Body of pancreas (tissue), 4 donors: Measurements from ENCODE around the gene MYRIP. TPM values are rescaled to one million over a fixed set of nuclear protein-coding genes. Genes with fewer than 3 reads are reported as not detected.

Source experiments
- ATAC-seq: fragments of 150-250 bp; one replicate; pipeline ENCODE4 v1.9.1; 2016
- DNase-seq, 4 donors: peaks; one replicate each; pipeline ENCODE4 v3.0.0-alpha.2; 2019
- H3K27ac ChIP-seq, 4 donors: fragments of 200-600 bp; sonication (generic); 1 replicate in 3 of 4; 2 replicates in 1 of 4; pipeline versions ENCODE4 v1.5.1 to v1.6.1; 2016 to 2019; ENCODE audit warnings: mild to moderate bottlenecking in 1 of 4, mixed read lengths in 1 of 4, moderate library complexity in 1 of 4
- H3K27me3 ChIP-seq, 2 donors: fragments of 200-600 bp; sonication (generic); one replicate each; pipeline ENCODE4 v1.6.0; 2016; ENCODE audit warnings: mild to moderate bottlenecking in 1 of 2
- H3K36me3 ChIP-seq, 2 donors: fragments of 200-600 bp; sonication (generic); replicated peaks in 1 of 2; 2 replicates each; pipeline ENCODE4 v1.5.1; 2016; ENCODE audit warnings: low read depth in 2 of 2; ENCODE audit not compliant: insufficient read depth in 1 of 2
- H3K4me1 ChIP-seq: fragments of 200-600 bp; sonication (generic); one replicate; pipeline ENCODE4 v1.6.0; 2016
- H3K4me3 ChIP-seq, 2 donors: fragments of 200-600 bp; sonication (generic); 1 replicate in 1 of 2; 2 replicates in 1 of 2; pipeline ENCODE4 v1.5.1; 2016 to 2019
- H3K9me3 ChIP-seq, 3 donors: fragments of 200-600 bp; sonication (generic); 1 replicate in 2 of 3; 2 replicates in 1 of 3; pipeline ENCODE4 v1.5.1; 2016
- POLR2A ChIP-seq, 3 donors: fragments of 450-650 bp; IDR thresholded peaks; one replicate each; pipeline ENCODE4 v1.6.1; 2016; ENCODE audit warnings: antibody characterized with exemption in 3 of 3, mild to moderate bottlenecking in 2 of 3
- WGBS, 2 donors: methylation state at CpG; one replicate each; pipeline ENCODE4 v1.1.5; 2017; 5-methylcytosine and 5-hydroxymethylcytosine counted together
- intact Hi-C: fragments of 100-400 bp; cut with DNase I; formaldehyde crosslinking; loops from one replicate; pipeline ENCODE4 v1.15.1; 2023
- total RNA-seq, 2 donors: library from RNA; depleted of rRNA; stranded (reverse); fragments of >200 nt; gene quantifications; one replicate each; pipeline ENCODE4 v1.1.0, GENCODE V29; 2016
- TF ChIP-seq, protein P1 (sequence below), 7 experiments: fragments of 450-650 bp in 4 of 7; fragments of 200-600 bp in 3 of 7; sonication (generic) in 3 of 7; IDR thresholded peaks; one replicate each; pipeline ENCODE4 v1.5.1; 2016 to 2019; ENCODE audit warnings: antibody characterized with exemption in 7 of 7

The MYRIP gene
- total RNA-seq, 2 donors from 2014 or later: 5.2 to 12.5 TPM

DNA sequence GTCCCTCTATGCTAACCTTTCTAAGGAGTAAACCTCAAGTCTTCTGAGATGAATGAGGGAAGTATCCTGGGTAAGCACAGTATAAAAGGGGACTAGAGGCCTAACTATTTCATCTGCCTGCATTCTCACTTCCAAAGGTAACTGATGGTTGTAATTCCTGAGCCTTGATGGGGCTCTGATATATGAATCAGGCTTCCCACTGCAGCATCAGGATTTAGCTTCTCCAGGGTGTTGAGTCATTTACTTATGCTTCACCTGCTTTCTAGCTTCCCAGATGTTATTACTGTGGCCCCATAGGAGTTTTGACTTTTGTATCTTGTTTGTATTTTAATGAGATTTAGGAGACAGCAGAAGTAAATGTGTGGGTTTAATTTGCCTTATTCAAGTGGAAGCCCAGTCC is 292.8 kb downstream of the MYRIP start:
- Histone ChIP-seq H3K27me3 (no peaks in the 10 kb centered on the region), H3K27ac (no peak overlapping the region), H3K4me3 (no peak overlapping the region), H3K4me1 (peaks cover 7% of the 10 kb centered on the region), H3K9me3 (no peaks in the 10 kb centered on the region), H3K36me3 (no peaks in the 10 kb centered on the region)
- TF ChIP-seq, protein P1, sequence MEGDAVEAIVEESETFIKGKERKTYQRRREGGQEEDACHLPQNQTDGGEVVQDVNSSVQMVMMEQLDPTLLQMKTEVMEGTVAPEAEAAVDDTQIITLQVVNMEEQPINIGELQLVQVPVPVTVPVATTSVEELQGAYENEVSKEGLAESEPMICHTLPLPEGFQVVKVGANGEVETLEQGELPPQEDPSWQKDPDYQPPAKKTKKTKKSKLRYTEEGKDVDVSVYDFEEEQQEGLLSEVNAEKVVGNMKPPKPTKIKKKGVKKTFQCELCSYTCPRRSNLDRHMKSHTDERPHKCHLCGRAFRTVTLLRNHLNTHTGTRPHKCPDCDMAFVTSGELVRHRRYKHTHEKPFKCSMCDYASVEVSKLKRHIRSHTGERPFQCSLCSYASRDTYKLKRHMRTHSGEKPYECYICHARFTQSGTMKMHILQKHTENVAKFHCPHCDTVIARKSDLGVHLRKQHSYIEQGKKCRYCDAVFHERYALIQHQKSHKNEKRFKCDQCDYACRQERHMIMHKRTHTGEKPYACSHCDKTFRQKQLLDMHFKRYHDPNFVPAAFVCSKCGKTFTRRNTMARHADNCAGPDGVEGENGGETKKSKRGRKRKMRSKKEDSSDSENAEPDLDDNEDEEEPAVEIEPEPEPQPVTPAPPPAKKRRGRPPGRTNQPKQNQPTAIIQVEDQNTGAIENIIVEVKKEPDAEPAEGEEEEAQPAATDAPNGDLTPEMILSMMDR (IDR thresholded peaks at IDR 0.05): no peak
- no peak for TF ChIP-seq POLR2A (IDR thresholded peaks at IDR 0.05)
- intact Hi-C loops: no loop called here
- no peak for ATAC-seq
- no peak for DNase-seq

DNA sequence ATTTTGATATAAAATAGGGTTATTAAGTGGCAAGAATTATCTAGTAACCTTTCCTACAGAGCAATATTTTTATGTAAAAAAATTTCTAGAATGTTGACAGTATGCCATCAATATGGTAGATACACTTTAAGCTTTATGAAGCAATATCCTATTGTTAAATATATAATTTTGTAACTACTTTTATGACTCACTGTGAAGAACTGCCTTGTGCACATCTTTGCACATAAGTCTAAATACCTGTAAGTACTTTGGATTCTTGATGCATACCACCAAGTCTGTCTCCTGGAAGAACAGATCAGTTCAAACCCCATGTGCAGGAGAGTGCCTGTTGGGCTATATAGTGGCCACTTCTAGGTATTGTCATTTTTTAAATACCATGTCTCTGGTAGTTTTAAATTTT is 294.4 kb downstream of the MYRIP start:
- DNase-seq: no peak
- Histone ChIP-seq H3K4me3 (no peak overlapping the region), H3K27ac (no peak overlapping the region), H3K9me3 (no peaks in the 10 kb centered on the region), H3K36me3 (no peaks in the 10 kb centered on the region), H3K27me3 (no peaks in the 10 kb centered on the region), H3K4me1 (no peaks in the 10 kb centered on the region)
- ATAC-seq: no peak
- no peak for TF ChIP-seq POLR2A (IDR thresholded peaks at IDR 0.05)
- TF ChIP-seq, protein P1 (IDR thresholded peaks at IDR 0.05): no peak
- intact Hi-C loops: no loop called here

DNA sequence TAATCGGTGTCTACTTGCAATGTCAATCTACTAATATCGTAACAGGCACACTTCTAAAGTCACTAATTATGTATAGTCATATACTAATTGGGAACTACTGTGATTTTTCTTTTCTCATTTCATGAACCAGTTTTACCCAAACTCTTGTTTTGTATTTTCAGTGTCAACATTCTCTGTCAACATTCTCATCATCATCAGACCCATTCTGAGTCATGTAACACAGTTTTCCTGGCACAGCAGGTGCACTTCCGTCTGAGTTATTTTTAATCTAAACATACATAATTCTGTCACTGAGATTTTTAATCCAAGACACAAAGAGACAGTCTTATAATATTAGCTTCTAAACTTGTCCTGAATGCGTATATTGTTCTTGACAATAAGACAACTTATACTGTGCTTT is 295.0 kb downstream of the MYRIP start:
- H3K27me3 ChIP-seq: no peaks in the 10 kb centered on the region
- ATAC-seq: no peak
- H3K27ac ChIP-seq: no peak overlapping the region
- H3K9me3 ChIP-seq: no peaks in the 10 kb centered on the region
- WGBS, 2 donors: 78 to 80% methylated on average over 4 of the region's 4 CpGs
- H3K4me3 ChIP-seq: no peak overlapping the region
- TF ChIP-seq, protein P1 (IDR thresholded peaks at IDR 0.05): no peak
- no peak for TF ChIP-seq POLR2A (IDR thresholded peaks at IDR 0.05)
- H3K36me3 ChIP-seq: no peaks in the 10 kb centered on the region
- no peaks in the 10 kb centered on the region for H3K4me1 ChIP-seq
- intact Hi-C loops: no loop called here
- DNase-seq: no peak

DNA sequence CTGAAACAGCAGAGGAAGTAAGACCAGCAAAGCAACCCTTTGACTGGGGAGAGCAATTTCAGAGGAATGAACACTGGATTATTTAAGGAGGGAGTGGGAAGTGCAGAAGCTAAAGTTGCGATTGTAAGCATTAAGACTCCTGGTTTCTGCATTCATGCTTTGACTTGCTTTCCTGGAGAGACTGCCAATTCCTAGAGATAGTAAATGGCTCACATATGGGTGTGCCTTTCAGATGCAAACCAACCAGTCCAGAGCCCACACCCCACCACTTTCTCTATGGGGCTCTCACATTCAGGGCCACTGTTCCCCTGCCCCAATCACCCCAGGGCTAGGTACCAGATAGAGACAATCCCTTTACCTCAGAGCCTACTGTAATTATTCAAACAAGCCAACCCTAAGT is 299.2 kb downstream of the MYRIP start:
- ATAC-seq: no peak

More for the DNA sequence above, 299.2 kb downstream of the MYRIP start:
- WGBS, 2 donors: 90 to 95% methylated on average over 1 of the region's 1 CpG
- TF ChIP-seq, protein P1 (IDR thresholded peaks at IDR 0.05): no peak
- TF ChIP-seq POLR2A (IDR thresholded peaks at IDR 0.05): no peak
- Histone ChIP-seq H3K4me3 (no peak overlapping the region), H3K36me3 (no peaks in the 10 kb centered on the region), H3K27me3 (no peaks in the 10 kb centered on the region), H3K27ac (no peak overlapping the region), H3K4me1 (peaks cover 5% of the 10 kb centered on the region), H3K9me3 (no peaks in the 10 kb centered on the region)
- DNase-seq: no peak
- intact Hi-C loops: no loop called here
